ENCODE results near the gene NDUFS8.

Gene NDUFS8

GRCh38 chr11:68064926-68065325 is 34.4 kb downstream of the NDUFS8 start:
- no peak overlapping the region for H3K4me3 ChIP-seq (ENCODE audit: low read length)
- no peak for DNase-seq (ENCODE audit: low read depth)
- no peak for TF ChIP-seq CTCF (conservative IDR thresholded peaks at IDR 0.05; ENCODE audit: low read depth, low read length)

DNA sequence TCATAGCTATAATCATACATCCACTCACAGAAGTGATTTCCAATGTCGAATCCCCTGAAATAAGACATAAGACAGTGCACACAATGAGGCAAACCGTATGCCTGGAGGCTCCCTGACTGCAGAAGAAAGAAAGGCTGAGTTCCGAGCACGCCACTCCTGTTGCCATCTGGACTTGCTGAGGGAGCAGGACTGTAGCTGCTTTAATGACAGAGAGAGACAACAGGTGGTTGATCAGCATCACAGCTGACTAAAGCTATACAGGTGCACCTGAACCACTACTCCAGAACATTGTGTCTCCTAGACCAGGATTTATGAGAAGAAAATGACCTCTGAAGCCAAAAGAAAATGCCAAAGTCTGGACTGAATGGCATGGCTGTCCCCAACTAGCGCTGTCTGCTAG is 35.4 kb downstream of the NDUFS8 start:
- no peak overlapping the region for H3K4me3 ChIP-seq (ENCODE audit: low read length)

DNA sequence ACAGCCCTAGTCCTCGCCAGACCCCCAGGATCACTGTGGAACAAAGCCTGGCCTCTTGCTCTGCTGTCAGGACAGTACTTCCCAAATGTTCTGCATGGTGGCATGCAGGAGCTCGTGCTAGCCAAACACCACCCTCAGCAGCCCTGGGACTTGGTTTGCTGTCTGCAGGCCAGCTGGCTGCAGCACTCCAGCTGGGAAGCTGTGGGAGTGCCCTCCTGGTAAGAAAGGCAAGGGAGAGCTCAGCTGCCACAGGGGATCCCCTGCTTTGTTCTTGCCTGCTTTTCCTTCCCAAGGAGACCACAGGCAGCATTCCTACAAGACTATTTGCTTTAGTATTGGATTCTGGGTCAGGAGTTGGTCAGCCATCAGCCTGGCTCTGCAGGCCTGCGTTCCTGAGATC is 36.3 kb downstream of the NDUFS8 start:
- no peak overlapping the region for H3K4me3 ChIP-seq (ENCODE audit: low read length)
- DNase-seq (ENCODE audit: low read depth) = no peak
- no peak for TF ChIP-seq CTCF (conservative IDR thresholded peaks at IDR 0.05; ENCODE audit: low read depth, low read length)

More for the DNA sequence above, 35.4 kb downstream of the NDUFS8 start:
- no peak for TF ChIP-seq CTCF (conservative IDR thresholded peaks at IDR 0.05; ENCODE audit: low read depth, low read length)
- DNase-seq (ENCODE audit: low read depth) = no peak

DNA sequence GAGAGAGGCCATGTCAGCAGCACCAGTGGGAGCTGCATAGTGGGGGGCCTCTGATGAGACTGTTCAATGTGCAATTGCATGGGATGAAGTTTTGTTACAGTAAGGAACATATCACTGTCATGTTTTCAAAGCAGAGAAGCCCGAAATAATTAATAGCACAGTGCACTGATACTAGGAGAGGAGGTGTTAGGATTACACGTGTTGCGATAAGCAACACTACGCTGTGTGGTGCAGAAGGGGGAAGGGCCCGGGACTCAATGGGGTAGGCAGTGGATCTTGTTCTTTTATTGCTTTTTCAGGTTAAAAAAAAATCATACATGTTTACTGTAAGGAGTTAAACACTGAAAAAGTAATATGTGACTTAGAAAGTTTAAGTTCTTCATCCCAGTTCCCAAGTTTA is 37.5 kb downstream of the NDUFS8 start:
- no peak overlapping the region for H3K4me3 ChIP-seq (ENCODE audit: low read length)
- TF ChIP-seq CTCF (conservative IDR thresholded peaks at IDR 0.05; ENCODE audit: low read depth, low read length) = no peak
- no peak for DNase-seq (ENCODE audit: low read depth)

DNA sequence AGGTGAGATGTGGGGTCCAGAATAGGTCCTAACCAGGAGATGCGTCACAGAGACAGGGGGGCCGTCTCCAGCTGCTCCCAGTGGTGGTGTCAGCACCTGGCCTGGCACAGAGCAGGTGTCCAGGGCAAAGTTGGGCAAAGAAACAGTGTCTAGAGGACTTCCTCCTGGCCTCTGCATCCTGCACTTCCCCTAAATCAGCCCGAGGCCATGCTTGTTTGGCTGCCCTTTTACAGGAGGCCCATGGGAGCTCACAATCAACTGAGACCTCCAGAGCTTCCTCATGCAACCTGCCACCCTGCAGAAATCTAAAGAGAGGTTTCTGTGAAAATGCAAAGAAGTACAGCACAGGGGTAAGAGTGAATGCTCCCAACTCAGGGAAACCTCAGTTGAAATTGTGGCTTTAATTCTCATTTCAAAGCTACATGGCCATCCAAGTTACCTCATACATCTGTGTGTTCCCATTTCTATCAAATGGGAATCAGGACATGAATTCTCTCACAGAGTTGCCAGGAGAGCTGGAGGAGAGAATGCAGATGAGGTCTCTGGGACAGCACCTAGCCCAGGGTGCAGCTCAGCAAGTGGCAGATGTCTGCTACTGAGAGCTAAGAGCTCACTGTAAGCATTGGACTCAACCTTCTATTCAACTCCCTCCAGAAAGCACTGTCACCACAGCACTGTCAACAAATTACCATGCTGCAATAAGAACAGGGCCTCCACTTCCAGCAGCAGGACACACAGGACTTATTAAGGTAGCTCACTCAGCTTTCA is 41.0 kb downstream of the NDUFS8 start:
- no peak for TF ChIP-seq CTCF (conservative IDR thresholded peaks at IDR 0.05; ENCODE audit: low read depth, low read length)
- no peak overlapping the region for H3K4me3 ChIP-seq (ENCODE audit: low read length)
- no peak for DNase-seq (ENCODE audit: low read depth)

DNA sequence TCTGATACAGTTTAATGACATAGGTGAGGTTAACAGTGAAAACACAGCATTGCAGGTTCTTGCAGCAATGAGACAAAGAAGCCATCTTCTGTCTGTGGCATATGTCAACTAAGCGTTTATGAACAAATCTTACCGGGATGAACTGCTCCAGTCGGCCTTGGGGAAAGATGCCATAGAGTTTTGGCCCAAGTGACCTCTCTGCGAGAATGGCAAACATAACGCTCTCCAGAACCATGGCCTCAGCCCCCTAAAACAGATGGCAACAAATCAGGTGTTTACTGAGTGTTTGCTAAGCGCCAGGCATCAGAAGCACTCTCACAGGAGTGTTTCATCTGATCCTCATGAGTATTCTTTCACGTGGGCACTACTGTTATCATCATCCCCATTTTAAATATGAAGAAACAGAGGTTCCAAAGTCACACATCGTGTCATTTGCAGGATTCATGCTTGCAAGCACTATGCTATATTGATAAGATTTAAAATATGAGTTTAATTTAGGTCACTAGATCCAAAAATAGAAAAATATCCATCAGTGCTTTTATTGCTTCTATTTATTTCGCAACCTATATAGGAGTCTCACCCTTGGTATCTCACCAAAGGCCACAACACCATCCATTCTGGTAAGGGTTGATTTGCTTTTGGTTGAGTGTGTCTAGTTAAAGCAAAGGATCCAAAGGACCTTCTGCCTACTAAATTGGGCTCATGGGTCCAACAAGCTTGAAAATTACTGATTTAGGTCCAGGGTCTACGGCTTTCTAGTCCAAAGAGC is 44.3 kb downstream of the NDUFS8 start:
- no peak overlapping the region for H3K4me3 ChIP-seq (ENCODE audit: low read length)
- DNase-seq (ENCODE audit: low read depth) = no peak
- TF ChIP-seq CTCF (conservative IDR thresholded peaks at IDR 0.05; ENCODE audit: low read depth, low read length) = no peak

Measured in retinal pigment epithelial cell (primary cell).